ENCODE results near the gene ACTG1. TPM values are rescaled to one million over a fixed set of nuclear protein-coding genes. Genes with fewer than 3 reads are reported as not detected.

Gene ACTG1
- total RNA-seq, 1 donor from 2014 or later: 1,228 TPM

DNA sequence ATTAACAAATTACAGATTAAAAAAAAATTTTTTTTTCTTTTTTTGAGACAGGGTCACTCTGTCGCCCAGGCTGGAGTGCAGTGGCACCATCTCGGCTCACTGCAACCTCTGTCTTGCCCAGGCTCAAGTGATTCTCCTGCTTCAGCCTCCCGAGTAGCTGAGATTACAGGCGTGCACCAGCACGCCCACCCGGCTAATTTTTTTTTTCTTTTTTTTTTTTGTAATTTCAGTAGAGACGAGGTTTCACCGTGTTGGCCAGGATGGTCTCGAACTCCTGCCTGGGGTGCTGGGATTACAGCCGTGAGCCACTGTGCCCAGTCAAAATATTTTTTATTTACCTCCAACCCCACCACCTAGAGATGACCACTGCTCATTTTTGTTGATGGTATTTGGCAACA, 25.5 kb downstream of the ACTG1 start:
- no peaks in the 10 kb centered on the region for H3K9me3 Mint-ChIP-seq
- no peak overlapping the region for H3K4me2 ChIP-seq
- H2AFZ ChIP-seq (replicated peaks): no peak overlapping the region
- no peak overlapping the region for H3K4me3 ChIP-seq
- H3K79me2 ChIP-seq (ENCODE audit: low read depth): no peaks in the 10 kb centered on the region
- H3K9ac ChIP-seq: no peak overlapping the region
- no peaks in the 10 kb centered on the region for H3K36me3 ChIP-seq
- peaks cover 51% of the 10 kb centered on the region for H3K4me1 Mint-ChIP-seq
- no peak for DNase-seq (ENCODE audit: low spot score)
- H3K27ac Mint-ChIP-seq: no peak overlapping the region
- peaks cover 43% of the 10 kb centered on the region for H3F3A ChIP-seq (ENCODE audit: low read depth)
- peaks cover 35% of the 10 kb centered on the region for H3K4me1 ChIP-seq
- H3K27ac ChIP-seq: no peak overlapping the region
- H3K27me3 Mint-ChIP-seq (ENCODE audit: insufficient read depth, low read depth): peaks cover 11% of the 10 kb centered on the region
- H3K27me3 ChIP-seq: peaks cover 58% of the 10 kb centered on the region
- H4K20me1 ChIP-seq (ENCODE audit: low read depth): no peaks in the 10 kb centered on the region
- TF ChIP-seq, protein P1, sequence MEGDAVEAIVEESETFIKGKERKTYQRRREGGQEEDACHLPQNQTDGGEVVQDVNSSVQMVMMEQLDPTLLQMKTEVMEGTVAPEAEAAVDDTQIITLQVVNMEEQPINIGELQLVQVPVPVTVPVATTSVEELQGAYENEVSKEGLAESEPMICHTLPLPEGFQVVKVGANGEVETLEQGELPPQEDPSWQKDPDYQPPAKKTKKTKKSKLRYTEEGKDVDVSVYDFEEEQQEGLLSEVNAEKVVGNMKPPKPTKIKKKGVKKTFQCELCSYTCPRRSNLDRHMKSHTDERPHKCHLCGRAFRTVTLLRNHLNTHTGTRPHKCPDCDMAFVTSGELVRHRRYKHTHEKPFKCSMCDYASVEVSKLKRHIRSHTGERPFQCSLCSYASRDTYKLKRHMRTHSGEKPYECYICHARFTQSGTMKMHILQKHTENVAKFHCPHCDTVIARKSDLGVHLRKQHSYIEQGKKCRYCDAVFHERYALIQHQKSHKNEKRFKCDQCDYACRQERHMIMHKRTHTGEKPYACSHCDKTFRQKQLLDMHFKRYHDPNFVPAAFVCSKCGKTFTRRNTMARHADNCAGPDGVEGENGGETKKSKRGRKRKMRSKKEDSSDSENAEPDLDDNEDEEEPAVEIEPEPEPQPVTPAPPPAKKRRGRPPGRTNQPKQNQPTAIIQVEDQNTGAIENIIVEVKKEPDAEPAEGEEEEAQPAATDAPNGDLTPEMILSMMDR (IDR thresholded peaks at IDR 0.05): no peak
- TF ChIP-seq EZH2 (IDR thresholded peaks at IDR 0.05) (no peak), EZH2phosphoT487 (IDR thresholded peaks at IDR 0.05) (no peak)
- H3K36me3 Mint-ChIP-seq: no peaks in the 10 kb centered on the region
- no peaks in the 10 kb centered on the region for H3K9me3 ChIP-seq (ENCODE audit: low read depth)
- H3K4me3 Mint-ChIP-seq: peak overlapping the region; percentile 77

DNA sequence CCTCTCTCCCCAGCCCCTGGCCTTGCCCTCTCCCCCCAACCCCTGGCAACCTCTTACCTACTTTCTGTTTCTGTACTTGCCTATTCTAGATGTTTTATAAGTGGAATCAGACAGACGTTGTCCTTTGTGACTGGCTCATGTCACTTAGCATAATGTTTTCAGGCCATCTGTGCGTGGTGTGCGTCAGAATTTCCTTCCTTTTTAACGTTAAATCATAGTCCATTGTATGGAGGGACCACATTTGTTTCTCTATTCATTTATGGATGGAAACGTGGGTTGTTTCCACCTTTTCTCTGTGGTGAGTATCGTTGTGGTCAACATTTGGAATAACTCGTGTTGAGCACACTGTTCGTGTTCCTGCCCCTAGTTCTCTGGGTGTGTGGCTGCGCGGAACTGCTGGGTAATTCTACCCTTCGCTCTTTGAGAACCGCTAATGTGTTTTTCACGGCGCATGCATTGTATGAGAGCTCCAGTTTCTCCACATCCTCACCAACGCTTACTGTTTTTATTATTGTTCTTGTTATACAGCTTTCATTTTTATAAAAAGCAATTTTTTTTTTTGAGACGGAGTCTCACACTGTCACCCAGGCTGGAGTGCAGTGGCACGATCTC, 26.3 kb downstream of the ACTG1 start:
- no peak overlapping the region for H3K4me2 ChIP-seq
- Mint-ChIP-seq H3K9me3 (no peaks in the 10 kb centered on the region), H3K4me3 (peak overlapping the region; percentile 69), H3K27me3 (ENCODE audit: insufficient read depth, low read depth) (peaks cover 11% of the 10 kb centered on the region), H3K4me1 (peaks cover 52% of the 10 kb centered on the region), H3K36me3 (no peaks in the 10 kb centered on the region), H3K27ac (no peak overlapping the region)
- H3K4me3 ChIP-seq: no peak overlapping the region
- H3K79me2 ChIP-seq (ENCODE audit: low read depth): no peaks in the 10 kb centered on the region
- no peak overlapping the region for H3K27ac ChIP-seq
- H3K27me3 ChIP-seq: peaks cover 62% of the 10 kb centered on the region
- peaks cover 35% of the 10 kb centered on the region for H3K4me1 ChIP-seq
- H3K36me3 ChIP-seq: no peaks in the 10 kb centered on the region
- no peak overlapping the region for H3K9ac ChIP-seq
- H3K9me3 ChIP-seq (ENCODE audit: low read depth): no peaks in the 10 kb centered on the region
- TF ChIP-seq EZH2 (IDR thresholded peaks at IDR 0.05) (no peak), EZH2phosphoT487 (IDR thresholded peaks at IDR 0.05) (no peak)
- TF ChIP-seq, protein P1 (IDR thresholded peaks at IDR 0.05): no peak
- DNase-seq (ENCODE audit: low spot score): no peak
- H4K20me1 ChIP-seq (ENCODE audit: low read depth): no peaks in the 10 kb centered on the region
- H3F3A ChIP-seq (ENCODE audit: low read depth): peaks cover 46% of the 10 kb centered on the region
- no peak overlapping the region for H2AFZ ChIP-seq (replicated peaks)

DNA sequence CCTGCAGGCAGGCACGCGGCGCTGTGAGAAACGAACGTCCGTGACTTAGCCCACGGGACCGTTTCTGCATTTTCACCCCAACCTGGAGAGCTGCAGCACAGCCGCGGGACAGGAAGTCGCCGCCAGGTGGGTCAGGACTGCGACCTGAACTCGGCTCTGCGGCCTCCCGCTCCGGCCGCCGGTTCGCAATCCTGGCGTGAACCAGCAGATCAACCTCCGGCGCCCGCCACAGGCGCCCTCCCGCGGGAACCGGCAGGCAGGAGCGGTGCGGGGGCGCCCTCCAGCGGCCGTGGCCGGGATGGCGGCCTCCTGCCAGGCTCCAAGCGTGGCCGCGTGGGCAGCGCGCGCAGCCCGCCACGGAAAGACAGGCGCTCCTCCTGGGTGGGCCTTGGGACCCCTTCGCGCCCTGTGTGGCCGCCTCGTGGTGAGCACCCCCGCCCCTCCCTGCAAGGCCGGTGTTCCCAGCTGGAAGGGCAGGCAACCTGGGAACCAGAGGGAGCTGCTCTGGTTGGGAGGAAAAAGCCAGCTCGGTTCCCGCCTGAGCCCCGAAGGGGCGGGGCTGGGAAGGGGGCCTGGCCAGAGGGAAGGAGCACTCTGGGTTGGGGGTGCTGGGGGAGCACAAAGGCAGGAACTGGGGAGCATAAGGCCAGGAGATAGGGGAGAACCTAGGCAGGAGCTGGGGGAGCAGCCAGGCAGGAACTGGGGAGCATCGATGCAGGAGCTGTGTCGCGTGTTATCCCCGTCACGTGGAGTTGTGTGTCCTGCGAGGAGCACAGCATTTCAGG, 28.2 kb downstream of the ACTG1 start:
- H2AFZ ChIP-seq (replicated peaks): peak overlapping the region; percentile 94
- H3K79me2 ChIP-seq (ENCODE audit: low read depth): no peaks in the 10 kb centered on the region
- H3K9me3 ChIP-seq (ENCODE audit: low read depth): no peaks in the 10 kb centered on the region
- H3K4me1 ChIP-seq: peaks cover 24% of the 10 kb centered on the region
- peaks cover 75% of the 10 kb centered on the region for H3K27me3 ChIP-seq
- no peak overlapping the region for H3K9ac ChIP-seq
- H3K36me3 ChIP-seq: no peaks in the 10 kb centered on the region
- H3K4me2 ChIP-seq: peak overlapping the region; percentile 89
- H4K20me1 ChIP-seq (ENCODE audit: low read depth): no peaks in the 10 kb centered on the region
- no peak overlapping the region for H3K4me3 Mint-ChIP-seq
- TF ChIP-seq, protein P1 (IDR thresholded peaks at IDR 0.05): peak; percentile 98
- no peak for TF ChIP-seq EZH2phosphoT487 (IDR thresholded peaks at IDR 0.05)
- H3K9me3 Mint-ChIP-seq: no peaks in the 10 kb centered on the region
- no peak overlapping the region for H3K27ac ChIP-seq
- H3K4me1 Mint-ChIP-seq: peaks cover 49% of the 10 kb centered on the region
- peak; percentile 96 for DNase-seq (ENCODE audit: low spot score)
- H3F3A ChIP-seq (ENCODE audit: low read depth): peaks cover 28% of the 10 kb centered on the region
- H3K36me3 Mint-ChIP-seq: no peaks in the 10 kb centered on the region
- H3K27me3 Mint-ChIP-seq (ENCODE audit: insufficient read depth, low read depth): peaks cover 15% of the 10 kb centered on the region
- H3K4me3 ChIP-seq: peak overlapping the region; percentile 50
- no peak overlapping the region for H3K27ac Mint-ChIP-seq
